Bladder microvascular endothelial cell (primary cell): Measurements from ENCODE around the gene RAE1. TPM values are rescaled to one million over a fixed set of nuclear protein-coding genes. Genes with fewer than 3 reads are reported as not detected.

Experiments
- total RNA-seq: library from RNA; depleted of rRNA; stranded (reverse); fragments of >200 nt; gene quantifications from 2 replicates; pipeline ENCODE4 v1.2.3, GENCODE V29; 2014

The RAE1 gene
- total RNA-seq, result 13.8 and 44.7 TPM in 2 replicates

GRCh38 chr20:57351042-57351783 is at the start of gene RAE1:
Gene RAE1, plus strand, starts transcription at chr20:57351255. Its CDS starts 2,784 bp downstream, at chr20:57354039.

DNA sequence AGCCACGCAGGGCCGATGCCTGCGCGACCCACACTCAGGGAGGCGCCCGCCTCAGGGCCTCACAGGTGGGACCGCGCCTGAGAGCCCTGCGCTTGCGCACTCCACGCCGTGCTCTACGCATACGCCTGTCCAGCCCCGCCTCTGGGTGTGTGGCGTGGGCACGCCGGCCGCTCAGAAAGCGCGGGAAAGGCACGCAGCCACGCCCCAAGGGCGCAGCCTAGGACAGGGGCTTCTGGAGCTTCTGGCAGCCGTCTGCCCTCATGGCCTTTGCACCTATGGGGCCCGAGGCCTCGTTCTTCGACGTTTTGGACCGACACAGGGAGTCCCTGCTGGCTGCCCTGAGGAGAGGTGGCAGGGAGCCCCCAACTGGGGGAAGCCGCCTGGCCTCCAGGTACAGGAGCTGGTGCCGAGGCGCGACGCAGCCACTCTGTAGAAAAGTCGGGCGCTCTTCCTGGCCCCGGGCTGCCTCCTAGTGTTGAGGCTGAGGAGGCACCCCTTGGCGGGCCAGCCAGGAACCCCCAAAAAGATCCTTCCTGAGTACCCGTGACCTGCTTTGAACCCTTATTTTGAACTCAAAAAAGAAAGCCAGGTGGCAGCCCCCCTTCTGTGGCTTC is 21.3 kb upstream of the RAE1 start, which contains the start of gene SPO11:
Gene SPO11 (plus strand): TSS at position 196 of the 614 bp plus-strand sequence. CDS start 65 bp downstream, at position 261.

DNA sequence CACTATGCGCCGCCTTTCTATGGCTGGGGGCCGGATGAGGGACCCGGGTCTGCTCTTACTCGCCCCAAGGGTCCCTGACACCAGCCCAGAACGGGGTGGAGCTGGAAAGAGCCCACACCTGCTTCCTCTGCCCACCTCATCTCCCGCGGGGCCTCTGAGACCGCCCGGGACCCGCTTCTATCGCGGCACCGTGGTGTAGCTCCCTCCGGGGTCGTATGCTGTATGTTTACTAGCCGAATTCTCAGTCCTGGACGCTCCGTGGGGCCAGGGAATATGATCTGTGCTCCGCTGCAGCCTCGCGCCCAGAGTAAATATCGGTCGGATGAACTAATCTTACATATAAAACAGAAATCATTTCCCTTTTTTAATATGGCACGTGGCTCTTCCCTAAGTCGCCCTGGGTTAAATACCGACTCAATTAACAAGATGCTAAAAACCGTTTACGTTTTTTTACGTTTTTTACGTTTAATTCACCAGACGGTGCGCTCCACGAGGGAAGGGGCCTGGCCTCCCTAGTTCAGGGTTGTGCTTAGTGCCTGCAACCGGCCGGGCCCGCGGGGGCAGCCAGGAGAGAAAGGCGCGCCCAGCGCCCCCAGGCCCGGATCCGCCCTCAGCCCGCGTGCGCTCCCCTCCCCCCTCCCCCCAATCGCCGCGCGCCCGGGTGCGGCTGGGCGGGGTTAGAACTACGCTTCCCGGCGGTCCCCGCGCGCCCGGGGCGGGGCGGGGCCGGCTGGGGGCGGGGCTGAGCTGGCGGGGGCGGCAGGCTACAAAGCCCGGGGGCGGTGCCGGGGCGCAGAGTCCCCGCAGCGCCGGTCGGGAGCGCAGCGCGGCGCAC is 39.8 kb downstream of the RAE1 start, which contains the start of gene RBM38:
Gene RBM38 (plus strand): TSS at position 793 of the 835 bp plus-strand sequence. CDS start 186 bp downstream, outside the sequence.

Other genes with a start within 250 kb of the RAE1 start
- gene BMP7, start 84.6 kb upstream of the RAE1 start, total RNA-seq, result not detected in 2 replicates
- gene SPO11, start 21.5 kb upstream of the RAE1 start, total RNA-seq, result not detected in 2 replicates
- 13.4 and 25.2 TPM in 2 replicates for gene RBM38, start 40.1 kb downstream of the RAE1 start, total RNA-seq
- gene CTCFL, start 173.9 kb downstream of the RAE1 start, total RNA-seq, result not detected in 2 replicates
- gene PCK1, start 209.9 kb downstream of the RAE1 start, total RNA-seq, result not detected in 2 replicates